HG02938 (cell line): Measurements from ENCODE around the gene SLC7A11.

Source experiments
- ATAC-seq: cut with Tn5 transposase; IDR thresholded peaks from one replicate; pipeline ENCODE4 v1.9.1; 2021; ENCODE audit warnings: mild to moderate bottlenecking, moderate library complexity; ENCODE audit not compliant: unreplicated experiment

SLC7A11 gene

GRCh38 chr4:138242076-138242833 lies at the start of gene SLC7A11:
SLC7A11 (minus strand) TSS chr4:138242349; CDS start chr4:138242069, 280 bp downstream.
- ATAC-seq = peak; percentile 99

GRCh38 chr4:138291431-138291830 lies 49.3 kb upstream of the SLC7A11 start:
- ATAC-seq = no peak

DNA sequence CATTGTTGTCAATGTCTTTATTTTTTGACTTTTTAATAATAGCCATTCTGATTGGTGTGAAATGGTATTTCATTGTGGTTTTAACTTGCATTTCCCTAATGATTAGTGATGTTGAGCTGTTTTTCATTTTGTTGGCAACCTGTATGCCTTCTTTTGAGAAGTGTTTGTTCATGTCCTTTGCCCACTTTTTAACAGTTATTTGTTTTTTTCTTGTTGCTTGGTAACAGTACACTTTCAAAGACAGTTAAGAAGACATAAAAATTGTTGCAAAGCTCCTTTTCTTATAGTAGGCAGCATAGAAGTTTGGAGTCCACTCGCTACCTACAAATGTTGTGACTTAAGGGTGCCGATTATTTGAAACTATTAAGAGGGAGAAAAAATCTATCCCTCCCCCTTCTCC lies 48.7 kb upstream of the SLC7A11 start:
- no peak for ATAC-seq

DNA sequence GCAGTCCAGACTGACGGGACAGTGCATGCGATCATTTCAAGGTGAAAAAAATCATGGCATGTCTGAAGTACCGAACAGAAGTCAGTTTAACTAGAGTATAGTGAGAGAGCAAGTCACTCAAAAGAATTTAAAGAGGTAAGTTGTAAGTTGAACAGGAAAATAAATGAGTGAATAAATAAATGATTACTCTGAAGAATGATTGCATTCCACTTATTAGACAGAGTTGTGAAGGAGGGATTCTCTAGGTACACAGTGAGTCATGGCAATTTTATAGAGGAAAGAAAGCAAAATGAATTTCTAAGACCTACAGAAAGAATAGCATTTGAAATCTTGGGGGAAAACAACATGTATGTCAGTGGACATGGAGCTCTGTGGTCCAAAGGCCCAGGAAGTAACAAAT lies 37.1 kb upstream of the SLC7A11 start:
- no peak for ATAC-seq

GRCh38 chr4:138277133-138277532 lies 35.0 kb upstream of the SLC7A11 start:
- no peak for ATAC-seq

GRCh38 chr4:138275963-138276621 lies 33.9 kb upstream of the SLC7A11 start:
- no peak for ATAC-seq

- ATAC-seq = no peak
Measured at GRCh38 chr4:138275216-138275615, 33.1 kb upstream of the SLC7A11 start.

- no peak for ATAC-seq
Measured at GRCh38 chr4:138269175-138269574, 27.0 kb upstream of the SLC7A11 start.

- ATAC-seq = no peak
Measured at GRCh38 chr4:138267835-138268234, 25.7 kb upstream of the SLC7A11 start.

- no peak for ATAC-seq
Measured at GRCh38 chr4:138266948-138267347, 24.8 kb upstream of the SLC7A11 start.

DNA sequence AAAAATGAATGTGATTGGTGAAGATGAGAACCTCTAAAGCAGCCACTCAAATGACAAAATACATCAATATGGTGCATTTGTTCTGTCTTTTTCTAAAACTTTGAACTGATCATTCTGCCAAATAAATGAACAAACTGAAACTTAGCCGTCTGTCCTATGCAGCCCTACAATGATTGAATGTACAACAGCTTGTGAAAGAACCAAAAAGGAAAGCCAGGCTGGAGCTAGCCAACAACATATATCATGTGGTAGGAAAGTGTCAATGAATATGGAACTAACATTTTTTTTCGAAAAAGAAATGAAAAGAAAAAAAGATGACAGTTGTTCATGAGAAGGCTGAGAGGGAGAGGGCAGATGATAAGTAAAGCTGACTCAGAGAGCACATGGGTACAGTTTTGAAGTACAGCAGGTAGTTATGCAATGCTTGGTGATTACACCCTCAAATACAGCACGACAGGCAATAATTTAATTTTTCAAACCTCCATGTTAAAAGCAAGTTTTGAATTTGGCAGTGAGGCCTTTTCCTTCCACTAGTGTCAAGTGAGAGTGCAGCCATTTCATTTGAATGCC lies 21.2 kb upstream of the SLC7A11 start:
- ATAC-seq = no peak

- no peak for ATAC-seq
Measured at GRCh38 chr4:138262469-138262868, 20.3 kb upstream of the SLC7A11 start.

DNA sequence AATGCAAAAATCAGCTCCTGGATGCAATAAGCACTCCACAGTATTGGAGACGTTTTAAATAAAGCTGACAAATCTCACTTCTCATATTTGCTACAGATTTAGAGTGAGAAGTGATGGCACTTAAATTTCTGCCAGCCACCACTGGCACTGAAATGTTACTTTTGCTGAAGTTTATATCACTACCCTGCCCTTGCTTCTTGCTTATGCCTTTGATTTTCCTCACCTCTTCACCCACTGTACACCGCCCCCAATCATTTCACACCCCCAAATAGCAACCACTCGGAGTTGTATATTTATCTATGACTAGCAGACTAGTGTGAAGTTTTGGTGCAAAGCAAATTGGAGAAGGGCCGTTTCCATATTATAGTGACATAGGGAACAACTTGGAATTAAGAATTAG lies 19.9 kb upstream of the SLC7A11 start:
- no peak for ATAC-seq

DNA sequence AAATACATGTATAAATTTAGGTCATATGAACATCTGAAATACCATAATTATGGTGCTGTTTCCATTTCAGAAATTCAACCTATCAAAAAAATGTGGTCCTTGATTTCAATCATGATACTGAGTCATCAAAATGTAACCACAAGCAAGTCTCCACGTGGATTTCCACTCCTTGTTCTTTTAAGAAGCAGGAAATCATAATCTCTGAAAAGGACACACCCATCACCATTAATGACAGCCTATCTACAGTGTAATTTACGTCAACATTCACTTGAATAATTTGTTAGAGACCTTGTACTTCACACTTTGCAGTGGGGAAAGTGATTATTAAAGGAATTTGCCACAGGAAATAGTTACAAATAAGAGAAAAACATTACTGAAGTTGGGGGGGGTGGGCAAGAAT lies 17.7 kb upstream of the SLC7A11 start:
- ATAC-seq = no peak

- no peak for ATAC-seq
Measured at GRCh38 chr4:138259271-138259670, 17.1 kb upstream of the SLC7A11 start.

DNA sequence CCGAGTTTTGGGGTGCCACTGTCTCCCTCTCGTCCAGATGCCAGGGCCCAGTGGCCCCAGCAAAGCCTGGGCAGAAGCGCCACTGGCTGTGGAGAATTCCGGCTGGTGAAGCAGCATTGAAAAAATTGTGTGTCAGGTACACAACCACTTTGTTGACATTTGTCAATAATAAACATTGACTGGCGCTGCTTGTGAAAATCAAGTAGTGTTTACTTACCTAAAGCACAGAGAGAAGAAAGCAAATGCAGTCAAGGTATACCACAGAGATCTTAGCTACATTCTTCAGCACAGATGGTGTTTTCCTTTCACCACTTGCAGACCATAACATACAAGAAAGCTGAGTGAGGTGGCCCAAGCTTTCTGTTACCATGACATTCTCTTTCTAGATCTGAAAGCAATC lies 14.5 kb upstream of the SLC7A11 start:
- ATAC-seq = peak; percentile 58

DNA sequence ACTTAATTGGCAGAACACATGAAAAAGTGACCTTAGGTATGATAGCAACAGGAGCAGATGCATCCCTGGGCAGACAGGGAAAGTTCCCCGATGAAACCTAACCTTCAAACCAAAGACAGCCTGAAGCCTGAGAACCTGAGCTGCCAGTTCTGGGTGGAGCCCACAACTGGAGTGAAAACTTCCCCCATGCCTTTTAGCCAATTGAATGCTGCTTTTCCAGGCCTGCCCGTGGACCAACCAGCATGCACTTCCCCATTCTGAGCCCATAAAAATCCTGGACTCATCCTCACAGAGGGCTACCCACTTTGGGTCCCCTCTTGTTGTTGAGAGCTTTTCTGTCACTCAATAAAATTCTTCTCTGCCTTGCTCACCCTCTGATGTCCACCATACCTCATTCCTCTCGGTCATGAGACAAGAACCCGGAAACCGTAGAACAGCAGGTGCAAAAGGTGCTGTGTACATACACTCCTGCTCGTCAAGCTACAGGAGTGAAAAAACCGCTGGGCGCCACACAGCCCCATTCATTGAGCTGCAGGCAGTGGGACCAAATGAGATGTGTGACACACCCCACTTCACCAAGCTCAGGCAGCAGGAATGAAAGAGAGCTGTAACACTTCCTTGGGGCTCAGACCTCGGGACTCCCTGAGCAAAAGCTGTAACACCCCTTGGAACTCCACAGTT lies 13.9 kb upstream of the SLC7A11 start:
- ATAC-seq = peak; percentile 5

DNA sequence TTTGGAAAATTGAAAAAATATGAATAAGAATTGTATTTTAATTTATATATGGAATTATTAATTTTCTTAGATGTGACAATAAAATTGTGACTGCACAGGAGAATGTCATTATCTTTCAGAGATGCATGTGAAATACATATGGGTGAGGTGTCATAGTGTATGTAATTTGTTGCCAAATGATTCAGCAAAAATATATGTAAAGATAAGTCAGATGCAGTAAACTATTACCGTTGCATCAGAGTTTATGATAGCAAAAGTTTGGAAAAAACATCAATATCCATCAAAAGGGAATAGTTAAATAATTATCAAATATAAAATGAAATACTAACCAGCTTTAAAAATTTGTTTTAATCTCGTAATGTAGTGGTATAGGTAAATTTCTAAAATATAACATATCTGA lies 10.4 kb upstream of the SLC7A11 start:
- no peak for ATAC-seq

- no peak for ATAC-seq
Measured at GRCh38 chr4:138251938-138252337, 9.8 kb upstream of the SLC7A11 start.

- ATAC-seq = no peak
Measured at GRCh38 chr4:138249132-138249531, 7.0 kb upstream of the SLC7A11 start.

GRCh38 chr4:138248058-138248457 lies 5.9 kb upstream of the SLC7A11 start:
- no peak for ATAC-seq

DNA sequence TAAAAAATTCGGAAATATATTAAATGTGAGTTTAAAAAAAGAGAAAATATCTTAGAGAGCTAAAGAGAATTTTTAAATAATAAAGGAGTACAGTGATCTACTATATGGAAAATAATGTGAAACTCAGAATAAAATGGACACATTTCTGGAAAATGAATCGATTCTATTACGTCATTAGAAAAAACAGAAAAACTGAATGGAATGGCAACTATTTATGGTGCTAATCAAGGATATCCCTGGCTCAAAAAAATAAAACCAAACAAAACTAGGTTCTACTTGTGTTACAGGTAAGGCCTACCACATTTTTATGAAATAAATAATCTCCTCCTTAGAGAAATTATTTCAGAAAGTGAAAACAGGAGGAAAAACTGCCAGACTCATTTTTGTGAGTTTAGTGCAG lies 5.5 kb upstream of the SLC7A11 start:
- no peak for ATAC-seq
